Stimulated activated CD4-positive, alpha-beta T cell treated with anti-CD3 and anti-CD28 coated beads, Interleukin-1b, Interleukin-23, amount 100 ng/mL, for 24 hours (primary cell): ENCODE results near the gene DUOXA2.
"Not testable (repeated sequence)": the region's sequence is repeated elsewhere in the genome, so short reads cannot be mapped to it uniquely, and the experiment has no call there.

Experiments used
- DNase-seq, 4 experiments: peaks; one replicate each; pipeline ENCODE4 v3.0.0-alpha.2; 2020; ENCODE audit warnings: low read depth in 4 of 4, low spot score in 1 of 4

Gene DUOXA2

GRCh38 chr15:45134682-45135604 lies 20.8 kb downstream of the DUOXA2 start:
- DNase-seq: no peak

DNA sequence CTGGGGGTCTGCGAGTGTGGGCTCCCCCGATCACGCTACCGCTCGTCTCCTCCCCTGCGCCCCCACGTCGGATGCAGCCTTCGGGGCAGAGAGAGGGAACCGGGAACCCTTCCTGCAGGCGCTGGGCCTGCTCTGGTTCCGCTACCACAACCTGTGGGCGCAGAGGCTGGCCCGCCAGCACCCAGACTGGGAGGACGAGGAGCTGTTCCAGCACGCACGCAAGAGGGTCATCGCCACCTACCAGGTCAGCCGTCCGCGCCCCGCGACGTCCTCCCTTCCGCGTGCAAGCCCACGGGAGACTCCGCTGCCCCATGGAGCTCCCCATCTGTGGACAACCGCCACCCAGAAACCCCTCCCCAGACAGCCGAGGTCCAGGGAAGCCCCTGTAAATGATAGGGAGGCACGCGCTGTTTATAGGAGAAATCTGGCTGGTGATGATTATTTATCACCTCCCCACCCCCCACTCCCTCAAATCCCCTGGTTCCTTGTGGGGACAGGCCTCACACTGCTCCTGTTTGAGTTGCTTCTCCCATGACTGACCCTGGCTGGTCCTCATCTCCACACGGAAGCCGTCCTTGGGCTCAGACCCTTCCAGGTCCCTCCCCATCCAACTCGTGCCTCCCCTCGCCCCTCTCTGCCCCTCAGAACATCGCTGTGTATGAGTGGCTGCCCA lies 21.7 kb downstream of the DUOXA2 start:
- DNase-seq: not testable (repeated sequence)

DNA sequence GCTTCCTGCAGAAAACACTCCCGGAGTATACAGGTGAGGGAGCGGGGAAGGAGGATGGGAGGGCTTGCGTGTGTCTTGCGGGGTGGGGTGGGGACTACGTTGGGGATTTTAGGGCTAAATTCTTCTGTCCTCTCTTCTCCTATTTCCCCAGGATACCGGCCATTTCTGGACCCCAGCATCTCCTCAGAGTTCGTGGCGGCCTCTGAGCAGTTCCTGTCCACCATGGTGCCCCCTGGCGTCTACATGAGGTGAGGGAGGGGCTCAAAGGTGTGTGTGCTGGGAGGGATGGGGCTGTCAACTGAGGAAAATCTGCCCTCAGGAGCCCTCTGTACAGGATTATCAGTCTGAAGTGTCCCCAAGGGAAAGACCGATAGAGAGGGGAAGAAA lies 22.2 kb downstream of the DUOXA2 start:
- DNase-seq: no peak

DNA sequence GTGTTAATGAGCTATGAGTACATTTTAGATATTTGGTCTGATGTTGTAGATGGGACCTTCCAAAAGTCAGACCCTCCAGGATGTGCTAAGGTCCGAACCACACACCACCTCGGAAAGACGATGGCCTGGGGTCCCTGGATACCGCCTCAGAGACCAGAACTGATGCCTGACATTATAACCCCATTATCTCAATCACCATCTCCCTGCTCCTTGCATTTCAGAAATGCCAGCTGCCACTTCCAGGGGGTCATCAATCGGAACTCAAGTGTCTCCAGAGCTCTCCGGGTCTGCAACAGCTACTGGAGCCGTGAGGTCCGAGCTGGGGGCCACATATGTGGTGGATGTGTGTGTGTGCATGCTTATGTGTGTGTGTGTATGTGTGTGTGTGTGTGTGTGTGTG lies 23.6 kb downstream of the DUOXA2 start:
- no peak for DNase-seq

DNA sequence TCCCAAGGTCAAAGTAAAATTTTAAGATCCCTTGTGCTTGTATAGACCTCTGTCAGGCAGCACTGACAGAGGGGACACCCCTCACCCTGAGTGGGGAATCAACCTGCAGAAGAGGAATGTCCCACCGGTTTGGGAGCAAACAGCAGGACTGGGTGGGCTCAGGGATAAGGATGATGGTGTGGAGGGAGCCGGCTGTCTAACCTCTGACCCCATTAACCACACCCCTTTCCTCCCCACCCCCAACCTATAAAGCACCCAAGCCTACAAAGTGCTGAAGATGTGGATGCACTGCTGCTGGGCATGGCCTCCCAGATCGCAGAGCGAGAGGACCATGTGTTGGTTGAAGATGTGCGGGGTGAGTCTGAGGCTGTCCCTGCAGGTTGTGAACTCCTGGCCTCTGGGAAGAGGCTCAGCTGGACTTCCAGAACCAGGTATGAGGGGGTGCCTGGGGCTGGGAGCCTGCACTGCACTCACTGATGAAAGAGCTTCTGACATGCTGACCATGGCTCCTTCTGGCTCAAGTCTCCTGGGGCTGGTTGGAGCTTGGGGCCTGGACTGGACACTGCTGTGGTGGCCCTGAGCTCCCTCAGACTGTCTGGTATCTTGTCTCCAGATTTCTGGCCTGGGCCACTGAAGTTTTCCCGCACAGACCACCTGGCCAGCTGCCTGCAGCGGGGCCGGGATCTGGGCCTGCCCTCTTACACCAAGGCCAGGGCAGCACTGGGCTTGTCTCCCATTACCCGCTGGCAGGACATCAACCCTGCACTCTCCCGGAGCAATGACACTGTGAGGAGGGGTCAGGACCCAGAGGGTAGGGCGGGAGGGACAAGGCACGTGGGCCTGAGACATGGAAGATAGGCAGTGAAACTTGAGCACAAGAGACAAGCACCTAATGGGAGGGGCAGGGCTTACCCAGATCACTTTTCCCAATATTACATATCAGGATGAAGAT lies 25.0 kb downstream of the DUOXA2 start:
- no peak for DNase-seq

- DNase-seq: no peak
Measured at GRCh38 chr15:45139770-45140169, 25.6 kb downstream of the DUOXA2 start.

GRCh38 chr15:45140557-45141250 lies 26.6 kb downstream of the DUOXA2 start:
- no peak for DNase-seq

- DNase-seq: no peak
Measured at GRCh38 chr15:45141386-45141785, 27.3 kb downstream of the DUOXA2 start.

- DNase-seq: no peak
Measured at GRCh38 chr15:45143056-45143455, 28.9 kb downstream of the DUOXA2 start.

DNA sequence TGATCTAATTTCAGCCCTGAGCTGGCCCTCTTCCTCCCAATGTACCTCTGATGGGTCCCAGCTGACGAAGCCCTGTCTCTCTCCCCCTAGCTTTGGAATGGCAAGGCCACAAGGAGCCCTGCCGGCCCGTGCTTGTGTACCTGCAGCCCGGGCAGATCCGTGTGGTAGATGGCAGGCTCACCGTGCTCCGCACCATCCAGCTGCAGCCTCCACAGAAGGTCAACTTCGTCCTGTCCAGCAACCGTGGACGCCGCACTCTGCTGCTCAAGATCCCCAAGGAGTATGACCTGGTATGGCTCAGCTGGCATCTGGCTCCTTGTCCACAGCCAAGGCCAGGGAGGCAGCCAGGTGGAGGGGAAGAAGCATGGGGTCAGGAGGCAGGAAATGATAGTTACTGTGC lies 29.8 kb downstream of the DUOXA2 start:
- no peak for DNase-seq

GRCh38 chr15:45144775-45145174 lies 30.6 kb downstream of the DUOXA2 start:
- DNase-seq: no peak

- DNase-seq: no peak
Measured at GRCh38 chr15:45146405-45146804, 32.3 kb downstream of the DUOXA2 start.

- no peak for DNase-seq
Measured at GRCh38 chr15:45147606-45148005, 33.5 kb downstream of the DUOXA2 start.

DNA sequence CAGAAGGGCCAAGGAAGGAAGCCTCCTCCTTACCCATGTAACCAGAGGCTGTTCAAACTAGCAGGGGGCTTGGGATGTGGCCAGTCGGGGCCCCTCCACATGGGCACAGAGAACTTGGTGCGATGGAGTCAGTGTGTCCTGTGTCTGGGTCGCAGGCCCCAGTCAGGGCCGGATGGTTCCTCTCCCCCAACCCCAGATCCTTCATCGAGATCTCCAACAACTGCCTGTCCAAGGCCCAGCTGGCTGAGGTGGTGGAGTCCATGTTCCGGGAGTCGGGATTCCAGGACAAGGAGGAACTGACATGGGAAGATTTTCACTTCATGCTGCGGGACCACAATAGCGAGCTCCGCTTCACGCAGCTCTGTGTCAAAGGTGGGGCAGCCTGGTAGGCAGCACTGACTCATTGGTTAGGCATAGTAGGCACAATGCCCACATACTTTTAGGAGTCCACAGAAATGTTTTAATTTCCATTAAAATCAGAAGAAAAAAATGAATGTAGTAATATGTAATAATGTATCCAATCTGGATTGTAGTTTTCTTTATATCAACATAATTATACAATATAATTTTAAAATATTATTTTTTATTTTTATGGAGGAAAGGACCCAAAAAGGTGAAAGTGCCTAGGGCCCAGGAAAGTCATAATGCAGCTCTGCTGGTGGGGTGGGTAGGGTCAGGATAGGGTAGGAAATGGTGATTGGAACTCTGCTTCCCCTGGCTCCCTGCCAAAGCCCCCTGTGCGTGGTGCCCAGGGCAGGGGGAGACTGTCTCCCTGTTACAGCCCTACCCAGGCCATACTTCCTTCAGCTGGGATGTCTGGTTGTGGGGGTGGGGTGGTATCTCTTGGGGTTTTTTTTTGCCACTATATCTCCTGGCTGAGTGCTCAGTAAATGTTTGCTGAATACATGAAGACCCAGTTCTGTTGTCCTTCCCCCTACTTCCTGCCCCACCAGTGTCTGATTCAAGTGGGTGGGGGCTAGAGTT lies 34.2 kb downstream of the DUOXA2 start:
- DNase-seq: no peak

- no peak for DNase-seq
Measured at GRCh38 chr15:45149060-45149459, 34.9 kb downstream of the DUOXA2 start.

- no peak for DNase-seq
Measured at GRCh38 chr15:45150481-45150880, 36.4 kb downstream of the DUOXA2 start.

DNA sequence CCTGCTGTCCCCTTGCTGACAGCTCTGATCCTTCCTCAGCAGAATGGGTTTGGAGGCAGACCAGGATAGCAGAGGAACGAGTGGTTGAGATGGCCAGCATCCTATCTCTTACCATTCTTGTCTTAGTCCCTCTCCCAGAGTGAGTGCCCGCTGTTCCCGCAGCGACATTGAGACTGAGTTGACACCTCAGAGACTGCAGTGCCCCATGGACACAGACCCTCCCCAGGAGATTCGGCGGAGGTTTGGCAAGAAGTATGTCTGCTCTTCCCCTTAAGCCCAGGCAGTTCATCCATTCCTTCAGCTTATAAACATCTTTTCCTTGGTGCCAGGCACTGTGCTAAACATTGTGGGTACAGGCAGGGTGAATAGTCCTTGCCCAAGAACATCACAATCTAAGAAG lies 36.9 kb downstream of the DUOXA2 start:
- DNase-seq: no peak

DNA sequence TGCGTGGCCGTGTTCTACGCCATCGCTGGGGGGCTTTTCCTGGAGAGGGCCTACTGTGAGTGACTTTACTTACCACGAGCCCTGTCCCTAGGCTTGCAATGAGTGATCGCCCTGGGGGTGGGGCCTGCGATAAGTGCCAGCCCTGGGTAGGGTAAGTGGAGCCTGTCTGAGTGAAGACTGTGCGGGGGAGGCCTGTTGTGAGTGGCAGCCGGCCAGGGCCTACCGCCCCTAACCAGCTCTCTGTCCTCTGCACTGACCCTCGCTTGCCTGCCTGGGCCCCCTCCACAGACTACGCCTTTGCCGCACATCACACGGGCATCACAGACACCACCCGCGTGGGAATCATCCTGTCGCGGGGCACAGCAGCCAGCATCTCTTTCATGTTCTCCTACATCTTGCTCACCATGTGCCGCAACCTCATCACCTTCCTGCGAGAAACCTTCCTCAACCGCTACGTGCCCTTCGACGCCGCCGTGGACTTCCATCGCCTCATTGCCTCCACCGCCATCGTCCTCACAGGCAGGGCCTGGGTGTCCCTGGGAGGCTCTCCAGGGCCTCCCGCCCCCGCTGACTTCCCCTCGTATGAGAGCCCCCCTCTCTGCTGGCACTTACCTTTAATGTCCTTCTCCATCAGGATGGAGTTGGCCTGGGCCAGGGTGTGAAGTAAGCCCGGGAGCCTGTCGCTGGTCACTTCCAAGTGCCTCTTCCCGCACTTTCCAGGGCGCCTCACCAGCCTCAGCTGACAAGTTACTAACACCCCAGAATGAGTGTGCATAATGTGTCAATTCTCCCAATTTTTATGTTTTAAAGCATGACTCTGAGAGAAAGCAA lies 38.1 kb downstream of the DUOXA2 start:
- no peak for DNase-seq

GRCh38 chr15:45155739-45156138 lies 41.6 kb downstream of the DUOXA2 start:
- no peak for DNase-seq
